NCI-H1930 (cell line): Measurements from ENCODE around the gene PTPRM.

Experiments
- DNase-seq, 2 experiments: peaks; one replicate each; lab custom pipeline; 2025; lab: John Stamatoyannopoulos, UW

PTPRM gene

DNA sequence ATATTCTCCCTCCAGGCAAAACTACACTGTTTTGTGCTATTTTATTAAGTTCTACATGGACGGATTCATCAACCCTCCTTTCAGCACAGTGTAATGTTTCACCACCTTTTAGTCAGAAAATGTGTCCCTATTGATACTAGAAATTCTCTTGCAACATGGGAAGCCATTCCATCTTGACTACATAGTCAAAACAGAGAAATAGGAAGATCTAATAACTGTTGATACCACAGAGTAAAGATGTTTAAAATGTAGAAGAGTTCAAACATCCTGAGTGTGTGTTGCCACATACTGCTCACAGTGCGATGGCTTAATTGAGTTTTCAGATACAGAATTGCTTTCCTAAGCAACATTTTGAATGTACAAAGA lies 549.9 kb downstream of the PTPRM start:
- no peak for DNase-seq

- no peak for DNase-seq
Measured at GRCh38 chr18:8121101-8121500, 554.0 kb downstream of the PTPRM start.

DNA sequence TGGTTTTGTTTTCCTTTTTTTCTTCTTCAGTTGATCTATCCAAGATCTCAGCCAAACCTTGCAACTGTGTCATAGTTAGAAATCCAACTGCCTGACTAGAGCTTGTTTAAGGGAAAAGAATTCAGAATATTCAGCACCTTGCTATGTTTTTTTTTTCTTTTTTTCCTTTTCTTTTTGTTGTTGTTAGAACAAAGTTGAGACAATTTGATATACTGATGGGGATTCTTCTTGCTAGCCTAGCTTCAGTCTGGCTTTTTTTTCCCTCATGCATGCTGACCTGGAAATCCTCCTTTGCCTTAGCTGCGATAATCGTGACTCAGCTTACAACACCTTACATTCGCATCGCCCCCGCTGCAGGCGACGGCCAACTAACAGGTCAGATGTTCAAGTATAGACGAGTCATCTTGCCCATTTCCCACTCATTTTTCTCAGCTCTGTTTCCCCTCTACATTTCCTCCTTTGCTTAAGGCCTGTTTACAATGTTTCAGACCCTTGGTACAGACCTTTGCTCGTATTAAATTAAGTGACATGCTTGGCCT lies 554.9 kb downstream of the PTPRM start:
- no peak for DNase-seq

DNA sequence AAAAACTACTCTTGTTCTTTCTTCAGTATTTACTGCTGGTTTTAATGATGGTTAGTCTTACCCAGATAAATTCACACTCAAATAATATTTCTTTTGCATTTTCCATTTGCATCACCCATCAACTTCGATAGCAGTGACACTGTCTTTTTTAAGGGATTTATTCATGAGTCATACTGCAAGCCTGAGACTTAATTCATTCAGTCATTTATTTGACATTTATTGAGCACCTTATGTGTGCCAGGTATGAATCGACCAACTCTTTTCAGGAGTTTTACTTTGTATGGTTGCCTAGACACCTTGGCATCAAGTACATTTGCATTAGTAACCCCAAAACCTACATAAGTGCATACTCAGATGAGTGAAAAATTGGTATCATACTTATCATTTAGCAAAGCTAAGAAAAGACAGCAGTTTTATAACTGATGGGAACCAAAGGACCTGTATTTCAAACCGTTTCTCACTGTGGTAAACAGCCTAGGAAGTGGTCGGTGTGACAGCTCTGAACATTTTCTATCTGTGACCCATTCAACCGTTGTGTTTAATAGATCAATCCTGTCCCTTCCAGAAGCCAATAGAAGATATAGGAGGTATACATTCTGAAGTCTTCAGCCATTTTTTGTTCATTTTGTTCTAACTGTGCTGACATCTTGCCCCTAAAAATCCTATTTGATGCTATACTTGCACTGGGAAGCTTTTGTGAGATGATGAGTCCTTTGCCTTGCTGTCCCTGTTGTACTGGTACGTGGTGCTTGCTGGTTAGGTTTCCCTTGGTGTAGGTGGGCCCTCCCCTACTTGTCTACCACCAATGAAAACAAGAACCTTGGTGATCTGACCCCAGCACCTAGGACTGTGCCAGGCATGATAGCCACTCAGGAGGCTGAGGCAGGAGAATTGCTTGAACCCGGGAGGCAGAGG lies 557.4 kb downstream of the PTPRM start:
- no peak for DNase-seq

DNA sequence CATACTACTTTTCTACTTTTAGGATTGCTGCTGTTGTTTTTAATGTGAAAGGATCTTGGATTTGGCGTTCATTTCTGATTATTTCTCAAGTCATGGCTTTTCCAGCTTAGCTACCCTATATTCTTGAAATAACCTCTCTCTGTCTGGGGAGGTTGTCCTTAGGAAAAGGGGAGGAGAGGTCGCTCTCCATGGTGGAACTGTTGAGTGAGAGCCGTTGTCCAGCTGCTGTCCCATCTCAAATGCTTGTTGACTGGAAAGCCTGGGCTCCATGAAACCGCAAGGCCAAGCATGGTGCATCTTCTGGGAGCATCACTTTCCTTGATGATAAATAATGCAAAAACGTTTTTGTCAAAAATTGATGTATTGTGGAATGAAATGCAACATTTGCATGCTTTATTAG lies 563.0 kb downstream of the PTPRM start:
- DNase-seq, result no peak

- no peak for DNase-seq
Measured at GRCh38 chr18:8133032-8133431, 565.9 kb downstream of the PTPRM start.

DNA sequence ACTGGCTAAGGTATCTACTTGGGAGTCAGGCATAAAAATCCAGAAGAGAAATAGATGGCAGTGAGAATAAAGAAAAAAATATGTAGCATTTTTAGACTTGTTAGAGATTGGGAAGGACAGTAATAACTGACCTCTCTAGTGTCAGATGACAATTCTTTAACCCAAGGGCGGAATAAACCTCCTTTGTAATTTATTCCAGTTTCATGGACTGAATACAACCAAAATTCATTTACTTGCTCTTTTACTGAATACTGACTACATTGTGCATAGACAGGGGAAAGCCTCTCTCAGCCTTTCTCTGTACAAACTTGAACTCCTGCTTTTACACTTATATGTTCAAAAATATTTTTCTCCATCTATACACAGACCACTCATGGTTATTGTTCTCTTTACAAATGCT lies 566.8 kb downstream of the PTPRM start:
- DNase-seq, result no peak

DNA sequence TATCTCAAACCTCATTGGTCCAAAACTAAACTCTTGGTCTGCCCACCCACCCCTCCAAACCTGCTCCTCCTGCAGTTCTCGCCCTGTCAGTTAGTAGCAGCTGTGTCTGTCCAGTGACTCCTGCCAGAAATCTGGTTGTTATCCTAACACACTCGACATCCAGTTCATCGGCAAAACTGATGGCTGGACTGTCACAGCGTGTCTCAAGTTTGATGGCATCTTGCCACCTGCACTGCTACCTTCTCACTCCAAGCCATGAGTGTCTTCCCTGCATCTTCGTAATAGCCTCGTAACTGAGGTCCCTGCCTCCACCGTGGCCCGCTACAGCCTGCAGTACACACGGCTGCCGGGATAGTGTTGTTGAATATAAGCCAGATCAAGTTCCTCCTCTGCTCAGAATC lies 572.0 kb downstream of the PTPRM start:
- DNase-seq, result no peak

GRCh38 chr18:8139891-8140406 lies 572.8 kb downstream of the PTPRM start:
- no peak for DNase-seq

- no peak for DNase-seq
Measured at GRCh38 chr18:8140841-8141501, 573.9 kb downstream of the PTPRM start.

- DNase-seq, result no peak
Measured at GRCh38 chr18:8142131-8142711, 575.1 kb downstream of the PTPRM start.

- no peak for DNase-seq
Measured at GRCh38 chr18:8142932-8143331, 575.8 kb downstream of the PTPRM start.

DNA sequence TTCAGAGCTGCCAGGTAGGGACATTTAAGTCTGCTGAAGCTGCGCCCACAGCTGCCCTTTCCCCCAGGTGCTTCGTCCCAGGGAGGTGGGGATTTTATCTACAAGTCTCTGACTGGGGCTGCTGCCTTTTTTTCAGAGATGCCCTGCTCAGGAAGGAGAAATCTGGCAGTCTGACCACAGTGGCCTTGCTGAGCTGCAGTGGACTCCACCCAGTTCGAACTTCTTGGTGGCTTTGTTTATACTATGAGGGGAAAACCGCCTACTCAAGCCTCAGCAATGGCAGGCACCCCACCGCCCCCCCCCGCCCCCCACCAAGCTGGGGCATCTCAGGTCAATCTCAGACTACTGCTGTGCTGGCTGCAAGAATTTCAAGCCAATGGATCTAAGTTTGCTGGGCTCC lies 584.1 kb downstream of the PTPRM start:
- DNase-seq, result no peak

- DNase-seq, result no peak
Measured at GRCh38 chr18:8153887-8154583, 586.9 kb downstream of the PTPRM start.

GRCh38 chr18:8162802-8163201 lies 595.7 kb downstream of the PTPRM start:
- DNase-seq, result no peak

- DNase-seq, result no peak
Measured at GRCh38 chr18:8163286-8163959, 596.3 kb downstream of the PTPRM start.

GRCh38 chr18:8165095-8165494 lies 598.0 kb downstream of the PTPRM start:
- DNase-seq, result no peak

- DNase-seq, result no peak
Measured at GRCh38 chr18:8167026-8167425, 599.9 kb downstream of the PTPRM start.

- no peak for DNase-seq
Measured at GRCh38 chr18:8167673-8168072, 600.6 kb downstream of the PTPRM start.

- DNase-seq, result no peak
Measured at GRCh38 chr18:8169722-8170121, 602.6 kb downstream of the PTPRM start.

DNA sequence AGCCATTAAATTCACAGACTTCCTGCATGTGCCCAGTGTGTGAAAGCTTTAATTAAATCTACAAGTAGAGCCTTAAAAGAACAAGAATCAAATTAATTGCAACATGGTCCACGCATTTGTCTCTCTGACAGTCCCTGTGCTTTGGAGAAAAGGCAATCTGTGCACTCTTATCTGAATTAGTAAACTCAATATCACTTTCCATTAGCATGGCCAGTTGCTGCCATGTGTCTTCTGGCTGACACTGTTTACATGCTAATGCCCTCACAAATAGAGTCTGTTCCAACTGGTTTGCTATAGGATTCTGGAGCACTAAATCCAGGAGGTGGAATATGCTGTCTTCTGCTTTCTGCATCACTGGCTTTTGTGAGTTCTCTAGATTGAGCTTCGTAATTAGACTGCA lies 607.7 kb downstream of the PTPRM start:
- DNase-seq, result no peak
